Activated CD4-positive, alpha-beta T cell treated with anti-CD3 and anti-CD28 coated beads for 4 hours (primary cell): ENCODE results near the gene DEF6.

Experiments used
- DNase-seq, 2 donors: peaks; one replicate each; pipeline ENCODE4 v3.0.0-alpha.2; 2020

DEF6 gene

GRCh38 chr6:35354361-35355135 lies 56.9 kb downstream of the DEF6 start:
- no peak for DNase-seq

GRCh38 chr6:35356391-35356790 lies 58.8 kb downstream of the DEF6 start:
- DNase-seq = no peak

GRCh38 chr6:35357677-35358076 lies 60.1 kb downstream of the DEF6 start:
- DNase-seq = no peak

- no peak for DNase-seq
Observed at GRCh38 chr6:35358086-35358485, 60.5 kb downstream of the DEF6 start.

- no peak for DNase-seq
Observed at GRCh38 chr6:35359346-35359743, 61.7 kb downstream of the DEF6 start.

GRCh38 chr6:35359744-35360348 lies 62.2 kb downstream of the DEF6 start:
- DNase-seq = no peak

DNA sequence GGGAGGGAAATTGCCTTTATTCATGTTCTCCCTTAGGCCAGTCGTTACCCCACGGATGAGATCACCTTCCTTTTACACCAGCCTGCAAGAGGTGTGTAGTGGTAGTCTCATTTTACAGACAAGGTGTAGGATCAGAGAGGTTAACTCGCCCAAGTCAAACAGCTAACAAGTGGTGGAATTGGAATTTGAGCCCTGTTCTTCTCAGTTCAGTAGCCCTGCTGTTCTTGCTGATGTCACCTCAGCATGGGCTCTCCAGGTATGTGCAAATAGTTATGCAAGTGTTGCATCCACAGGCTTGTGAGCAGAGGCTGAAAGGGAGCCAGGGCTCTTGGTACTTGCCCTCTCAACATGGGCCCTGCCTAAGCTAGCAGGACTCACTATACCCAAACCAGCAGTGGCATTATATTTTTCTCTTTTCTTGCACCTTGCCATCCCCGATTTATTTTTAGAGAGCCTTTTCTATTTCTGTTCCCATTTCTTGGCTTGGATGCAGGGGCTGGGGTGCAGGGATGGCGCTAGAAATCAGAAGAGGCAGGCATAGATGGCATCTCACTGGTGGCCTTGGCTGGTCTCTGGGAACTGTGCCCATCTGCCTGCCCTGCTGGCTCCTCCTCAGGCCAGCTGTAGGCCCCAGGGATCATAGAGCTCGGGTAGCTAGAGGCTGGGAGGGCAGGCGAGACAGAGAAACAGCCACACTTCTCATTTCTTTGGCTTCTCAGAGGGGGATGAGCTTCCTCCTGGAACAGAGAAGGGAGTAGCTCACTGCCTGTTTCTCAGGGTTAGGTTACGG lies 62.9 kb downstream of the DEF6 start:
- no peak for DNase-seq

GRCh38 chr6:35362200-35362599 lies 64.6 kb downstream of the DEF6 start:
- DNase-seq = no peak

GRCh38 chr6:35363293-35363750 lies 65.7 kb downstream of the DEF6 start:
- no peak for DNase-seq

DNA sequence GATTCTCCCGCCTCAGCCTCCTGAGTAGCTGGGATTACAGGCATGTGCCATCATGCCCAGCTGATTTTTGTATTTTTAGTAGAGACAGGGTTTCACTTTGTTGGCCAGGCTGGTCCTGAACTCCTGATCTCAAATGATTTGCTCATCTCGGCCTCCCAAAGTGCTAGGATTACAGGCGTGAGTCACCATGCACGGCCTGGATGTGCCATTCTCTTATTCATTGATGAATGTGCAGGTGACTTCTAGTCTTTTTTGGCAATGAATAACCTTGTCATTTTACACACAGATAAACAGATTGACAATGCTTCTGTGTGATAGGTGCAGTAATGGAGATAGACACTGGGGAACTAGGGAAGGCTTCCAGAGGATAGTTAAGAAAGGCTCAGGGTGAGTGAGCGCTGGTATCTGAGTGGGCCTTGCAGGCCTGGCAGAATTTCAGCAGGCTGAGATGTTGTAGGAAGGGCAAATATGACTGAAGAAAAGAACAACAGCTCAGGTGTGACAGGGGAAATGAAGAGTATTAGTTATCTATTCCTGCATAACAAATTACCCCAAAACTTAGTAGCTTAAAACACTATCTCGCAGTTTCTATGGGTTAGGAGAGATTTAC lies 68.1 kb downstream of the DEF6 start:
- DNase-seq = no peak

- DNase-seq = no peak
Observed at GRCh38 chr6:35366204-35366596, 68.6 kb downstream of the DEF6 start.

DNA sequence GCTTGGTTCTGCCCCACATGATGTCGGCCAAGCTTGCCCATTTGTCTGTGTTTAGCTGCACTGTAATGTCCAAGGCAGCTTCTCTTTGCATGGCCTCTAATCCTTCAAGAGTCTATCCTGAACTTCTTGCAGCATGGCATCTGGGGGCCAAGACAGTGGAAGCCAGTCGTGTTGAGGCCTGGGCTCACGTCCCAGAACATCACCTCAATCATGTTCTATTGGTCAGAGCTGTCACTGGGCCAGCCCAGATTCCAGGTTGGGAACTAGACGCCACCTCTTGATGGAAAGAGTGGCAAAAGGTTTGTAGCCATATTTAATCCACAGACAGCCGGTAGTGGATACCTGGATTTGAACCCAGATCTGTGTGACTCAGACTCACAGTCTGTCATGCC lies 70.0 kb downstream of the DEF6 start:
- no peak for DNase-seq

DNA sequence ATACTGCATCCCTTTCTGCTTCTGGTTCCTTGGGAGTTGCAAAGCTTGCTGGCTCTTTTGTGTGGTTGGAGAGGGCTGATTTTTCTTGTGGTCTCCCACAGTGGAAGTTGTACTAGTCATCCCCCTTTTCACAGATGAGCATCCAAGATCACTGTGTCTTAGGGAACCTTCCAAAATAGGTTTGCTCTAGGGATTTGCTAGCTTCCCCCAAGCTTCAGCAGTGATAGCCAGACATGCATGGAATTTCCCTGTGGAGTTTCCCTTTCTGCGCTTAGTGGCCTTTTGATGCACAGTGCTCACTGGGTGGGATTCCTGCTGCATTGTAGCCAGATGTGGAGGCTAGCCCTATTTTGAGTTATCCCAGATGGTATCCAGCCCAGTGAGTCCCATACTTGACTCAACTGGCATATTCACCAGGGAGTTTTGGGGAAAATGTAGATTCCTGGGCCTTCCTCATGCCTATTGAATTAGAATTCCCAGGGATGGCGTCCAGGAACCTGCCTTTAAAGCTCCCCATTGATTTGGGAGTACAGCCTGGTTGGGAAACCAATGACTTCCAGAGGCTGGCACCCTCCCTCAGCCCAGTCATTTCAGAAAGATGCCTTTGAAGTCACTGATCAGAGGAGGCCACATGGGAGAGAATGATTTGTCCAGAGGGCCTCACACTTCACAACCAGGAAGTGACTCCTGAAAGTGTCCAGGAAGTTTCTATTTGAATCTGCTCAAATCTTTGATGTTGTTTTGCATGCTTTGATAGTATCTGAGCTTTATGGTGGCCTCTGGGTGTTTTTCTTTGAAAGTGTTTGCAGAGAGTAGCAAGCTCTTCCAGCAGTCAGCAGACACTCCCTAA lies 70.6 kb downstream of the DEF6 start:
- DNase-seq = no peak

- DNase-seq = peak; percentile 34 to 47
Observed at GRCh38 chr6:35370124-35370741, 72.6 kb downstream of the DEF6 start.

DNA sequence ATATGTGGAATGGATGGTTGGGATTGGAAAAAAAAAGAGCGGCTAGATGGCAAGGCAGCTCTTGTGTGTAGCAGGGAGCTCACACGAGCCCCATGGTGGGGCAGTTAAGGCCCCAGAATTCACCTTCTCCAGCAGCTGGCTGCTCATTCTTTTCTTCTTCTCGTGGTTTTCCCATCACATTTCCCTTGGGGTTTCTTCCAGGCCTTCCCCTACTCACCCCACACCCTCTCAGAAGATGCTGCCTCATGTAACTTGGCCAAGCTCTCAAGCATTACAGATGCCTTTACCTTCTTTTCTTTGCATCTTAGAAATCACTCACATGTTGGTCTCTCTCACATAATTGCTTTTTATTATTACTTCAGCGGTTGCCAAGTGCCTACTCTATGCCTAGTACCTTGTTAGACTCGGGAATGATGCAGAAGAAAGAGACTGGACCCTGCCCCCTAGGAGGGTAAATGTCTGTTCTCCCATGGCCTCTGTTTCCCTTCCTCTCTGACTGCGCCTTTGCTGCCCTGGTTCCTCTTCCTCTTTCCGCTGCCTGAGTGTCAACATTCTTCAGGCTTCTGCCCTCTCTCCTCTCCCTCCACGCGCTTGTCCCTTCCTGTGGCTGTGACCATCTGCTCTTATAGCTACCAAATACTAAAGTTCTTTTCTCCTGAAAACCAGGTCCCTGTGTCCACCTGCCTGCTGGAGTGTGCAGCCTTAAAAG lies 73.3 kb downstream of the DEF6 start:
- DNase-seq = no peak
